Measurements from ENCODE around the gene SPC24. TPM values are rescaled to one million over a fixed set of nuclear protein-coding genes. Genes with fewer than 3 reads are reported as not detected.

SPC24 gene
- total and polyA plus RNA-seq, 2 donors (not counting 1 experiment from before 2014, with no cell fraction given): 0.12 to 0.15 TPM

GRCh38 chr19:11194656-11195558, 39.3 kb upstream of the SPC24 start:
- H3K9me3 Mint-ChIP-seq (ENCODE audit: insufficient read depth): no peaks in the 10 kb centered on the region
- no peak overlapping the region for H3K27ac ChIP-seq (ENCODE audit: low read length in 2 of 2)
- H3K27me3 ChIP-seq (replicated peaks in 1 of 4; ENCODE audit: control extremely low read depth in 1 of 4, control insufficient read depth in 3 of 4, insufficient read depth in 4 of 4, low read length in 3 of 4): peaks cover 0 to 42% (median 8%) of the 10 kb centered on the region in 4 experiments
- peaks cover 11% of the 10 kb centered on the region for H3K27me3 Mint-ChIP-seq
- H3K27ac Mint-ChIP-seq: no peak overlapping the region
- ChIA-PET CTCF (no interaction called here), POLR2A (no interaction called here)
- H3K9me3 ChIP-seq (ENCODE audit: control extremely low read depth in 1 of 3, control insufficient read depth in 2 of 3, insufficient read depth in 1 of 3, low read length in 2 of 3): peaks cover 0 to 22% (median 2%) of the 10 kb centered on the region in 3 donors
- no peaks in the 10 kb centered on the region for H3K79me2 ChIP-seq (ENCODE audit: control insufficient read depth, insufficient read depth, low read length)
- H3K4me1 Mint-ChIP-seq: peaks cover 18% of the 10 kb centered on the region
- no peak for ATAC-seq (ENCODE audit: low read depth)
- WGBS (ENCODE audit: insufficient coverage): 29% methylated on average over 7 of the region's 20 CpGs
- no peaks in the 10 kb centered on the region for H3K36me3 ChIP-seq (replicated peaks in 1 of 2; ENCODE audit: control extremely low read depth in 1 of 2, control insufficient read depth in 1 of 2, extremely low read depth in 1 of 2, insufficient read depth in 2 of 2, low read length in 1 of 2)
- DNase-seq: no peak
- H3K9ac ChIP-seq (ENCODE audit: low read length): no peak overlapping the region
- H3K4me2 ChIP-seq (replicated peaks; ENCODE audit: low read depth, low read length, poor library complexity, severe bottlenecking): no peak overlapping the region
- no peak overlapping the region for H2AFZ ChIP-seq (ENCODE audit: insufficient read depth, low read depth, low read length, poor library complexity, severe bottlenecking)
- H3K4me3 Mint-ChIP-seq: no peak overlapping the region
- peaks cover 18 to 30% of the 10 kb centered on the region in 2 donors for H3K4me1 ChIP-seq (ENCODE audit: control insufficient read depth in 2 of 2, insufficient read depth in 2 of 2, low read length in 2 of 2)
- TF ChIP-seq EZH2 (IDR thresholded peaks at IDR 0.05; ENCODE audit: borderline replicate concordance, insufficient read depth, low read depth, low read length, poor library complexity, severe bottlenecking) (no peak), CTCF (IDR thresholded peaks at IDR 0.05) (no peak)
- H3K4me3 ChIP-seq (ENCODE audit: control extremely low read depth in 1 of 5, extremely low read depth in 1 of 5, insufficient read depth in 1 of 5, low read depth in 2 of 5, low read length in 4 of 5): no peak overlapping the region
- H4K20me1 ChIP-seq (ENCODE audit: control insufficient read depth, insufficient read depth, low read length, poor library complexity, severe bottlenecking): no peaks in the 10 kb centered on the region
- intact Hi-C loops (cut with micrococcal nuclease): loop anchor here (5.0 kb wide), 1 partner anchor 38 kb away; the partner anchor contains the start of gene SPC24

- ChIA-PET CTCF (no interaction called here), POLR2A (no interaction called here)
- Histone ChIP-seq H3K36me3 (replicated peaks in 1 of 2; ENCODE audit: control extremely low read depth in 1 of 2, control insufficient read depth in 1 of 2, extremely low read depth in 1 of 2, insufficient read depth in 2 of 2, low read length in 1 of 2) (no peaks in the 10 kb centered on the region), H2AFZ (ENCODE audit: insufficient read depth, low read depth, low read length, poor library complexity, severe bottlenecking) (no peak overlapping the region), H4K20me1 (ENCODE audit: control insufficient read depth, insufficient read depth, low read length, poor library complexity, severe bottlenecking) (no peaks in the 10 kb centered on the region), H3K79me2 (ENCODE audit: control insufficient read depth, insufficient read depth, low read length) (no peaks in the 10 kb centered on the region), H3K4me1 (ENCODE audit: control insufficient read depth in 2 of 2, insufficient read depth in 2 of 2, low read length in 2 of 2) (peaks cover 18 to 30% of the 10 kb centered on the region in 2 donors), H3K9me3 (ENCODE audit: control extremely low read depth in 1 of 3, control insufficient read depth in 2 of 3, insufficient read depth in 1 of 3, low read length in 2 of 3) (peaks cover 0 to 22% (median 2%) of the 10 kb centered on the region in 3 donors), H3K9ac (ENCODE audit: low read length) (no peak overlapping the region), H3K27ac (ENCODE audit: low read length in 2 of 2) (no peak overlapping the region), H3K4me3 (ENCODE audit: control extremely low read depth in 1 of 5, extremely low read depth in 1 of 5, insufficient read depth in 1 of 5, low read depth in 2 of 5, low read length in 4 of 5) (no peak overlapping the region), H3K4me2 (replicated peaks; ENCODE audit: low read depth, low read length, poor library complexity, severe bottlenecking) (no peak overlapping the region), H3K27me3 (replicated peaks in 1 of 4; ENCODE audit: control extremely low read depth in 1 of 4, control insufficient read depth in 3 of 4, insufficient read depth in 4 of 4, low read length in 3 of 4) (peaks cover 0 to 42% (median 8%) of the 10 kb centered on the region in 4 experiments)
- no peak for ATAC-seq (ENCODE audit: low read depth)
- no peak for DNase-seq
- Mint-ChIP-seq H3K4me3 (no peak overlapping the region), H3K9me3 (ENCODE audit: insufficient read depth) (no peaks in the 10 kb centered on the region), H3K4me1 (peaks cover 18% of the 10 kb centered on the region), H3K27me3 (peaks cover 11% of the 10 kb centered on the region), H3K27ac (no peak overlapping the region)
- TF ChIP-seq CTCF (IDR thresholded peaks at IDR 0.05) (no peak), EZH2 (IDR thresholded peaks at IDR 0.05; ENCODE audit: borderline replicate concordance, insufficient read depth, low read depth, low read length, poor library complexity, severe bottlenecking) (no peak)
- WGBS (ENCODE audit: insufficient coverage): 86% methylated on average over 7 of the region's 8 CpGs
- intact Hi-C loops (cut with micrococcal nuclease): no loop called here
Measured at GRCh38 chr19:11194173-11194572, 38.6 kb upstream of the SPC24 start.

Data from B cell (primary cell).